ENCODE results near the gene TRMT61A. TPM values are rescaled to one million over a fixed set of nuclear protein-coding genes. Genes with fewer than 3 reads are reported as not detected.

The TRMT61A gene
- total RNA-seq, 1 donor from 2014 or later, result 9.0 TPM

DNA sequence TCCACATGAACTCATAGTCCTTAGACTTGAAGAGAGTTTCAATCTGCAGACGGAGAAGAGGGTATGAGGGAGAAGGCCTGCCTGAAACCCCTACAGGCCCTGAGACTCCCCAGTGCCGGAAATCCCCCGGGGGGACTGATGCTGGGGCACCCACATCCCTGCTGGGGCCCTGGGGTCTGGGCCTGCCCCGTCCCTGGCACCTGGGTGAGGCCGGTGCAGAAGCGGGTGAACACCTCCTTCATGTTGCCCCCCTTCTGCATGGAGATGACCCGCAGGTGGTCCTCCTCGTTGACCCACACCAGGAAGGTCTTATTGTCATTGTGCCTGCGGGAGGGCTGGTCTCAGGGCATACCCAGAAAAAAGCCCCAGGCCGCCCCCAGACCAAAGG is 8.7 kb upstream of the TRMT61A start:
- TF ChIP-seq, protein P1, sequence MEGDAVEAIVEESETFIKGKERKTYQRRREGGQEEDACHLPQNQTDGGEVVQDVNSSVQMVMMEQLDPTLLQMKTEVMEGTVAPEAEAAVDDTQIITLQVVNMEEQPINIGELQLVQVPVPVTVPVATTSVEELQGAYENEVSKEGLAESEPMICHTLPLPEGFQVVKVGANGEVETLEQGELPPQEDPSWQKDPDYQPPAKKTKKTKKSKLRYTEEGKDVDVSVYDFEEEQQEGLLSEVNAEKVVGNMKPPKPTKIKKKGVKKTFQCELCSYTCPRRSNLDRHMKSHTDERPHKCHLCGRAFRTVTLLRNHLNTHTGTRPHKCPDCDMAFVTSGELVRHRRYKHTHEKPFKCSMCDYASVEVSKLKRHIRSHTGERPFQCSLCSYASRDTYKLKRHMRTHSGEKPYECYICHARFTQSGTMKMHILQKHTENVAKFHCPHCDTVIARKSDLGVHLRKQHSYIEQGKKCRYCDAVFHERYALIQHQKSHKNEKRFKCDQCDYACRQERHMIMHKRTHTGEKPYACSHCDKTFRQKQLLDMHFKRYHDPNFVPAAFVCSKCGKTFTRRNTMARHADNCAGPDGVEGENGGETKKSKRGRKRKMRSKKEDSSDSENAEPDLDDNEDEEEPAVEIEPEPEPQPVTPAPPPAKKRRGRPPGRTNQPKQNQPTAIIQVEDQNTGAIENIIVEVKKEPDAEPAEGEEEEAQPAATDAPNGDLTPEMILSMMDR (conservative IDR thresholded peaks at IDR 0.05; ENCODE audit: low read depth, low read length), result no peak
- no peak for DNase-seq (ENCODE audit: low read depth)
- peak overlapping the region; percentile 72 for H3K4me3 ChIP-seq (ENCODE audit: low read depth, low read length)

GRCh38 chr14:103520657-103521437 is 8.1 kb upstream of the TRMT61A start:
- TF ChIP-seq, protein P1 (conservative IDR thresholded peaks at IDR 0.05; ENCODE audit: low read depth, low read length), result peak; percentile 49
- peak overlapping the region; percentile 72 for H3K4me3 ChIP-seq (ENCODE audit: low read depth, low read length)
- no peak for DNase-seq (ENCODE audit: low read depth)

DNA sequence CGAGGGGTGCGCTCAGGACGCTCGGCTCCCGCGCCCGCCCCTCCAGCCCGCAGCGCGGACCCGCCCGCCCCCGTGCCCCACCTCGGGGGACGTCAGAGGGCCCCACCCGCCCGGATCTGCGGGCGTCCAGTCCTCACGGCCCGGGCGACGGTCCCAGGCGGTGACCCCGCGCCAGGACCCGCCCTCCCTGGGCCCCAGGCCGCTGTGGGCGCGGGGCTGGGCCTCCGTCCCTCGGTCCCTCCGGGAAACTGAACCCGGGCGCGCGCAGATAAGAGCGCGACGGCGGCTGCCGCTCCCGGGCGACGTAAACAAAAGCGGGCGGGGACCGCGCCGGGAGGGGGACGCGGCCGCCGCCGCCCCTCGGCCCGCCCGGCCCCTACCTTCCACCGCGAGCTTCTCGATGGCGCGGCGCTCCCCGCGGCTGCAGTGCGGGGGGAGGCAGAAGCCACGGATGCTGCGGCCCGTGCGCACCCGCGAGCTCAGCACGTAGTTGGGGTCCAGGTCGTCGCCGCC is 7.5 kb upstream of the TRMT61A start:
- TF ChIP-seq, protein P1 (conservative IDR thresholded peaks at IDR 0.05; ENCODE audit: low read depth, low read length), result no peak

GRCh38 chr14:103521951-103522563 is 6.9 kb upstream of the TRMT61A start:
- TF ChIP-seq, protein P1 (conservative IDR thresholded peaks at IDR 0.05; ENCODE audit: low read depth, low read length), result no peak
- peak overlapping the region; percentile 72 for H3K4me3 ChIP-seq (ENCODE audit: low read depth, low read length)
- no peak for DNase-seq (ENCODE audit: low read depth)

More for the DNA sequence above, 7.5 kb upstream of the TRMT61A start:
- H3K4me3 ChIP-seq (ENCODE audit: low read depth, low read length), result peak overlapping the region; percentile 72
- no peak for DNase-seq (ENCODE audit: low read depth)

DNA sequence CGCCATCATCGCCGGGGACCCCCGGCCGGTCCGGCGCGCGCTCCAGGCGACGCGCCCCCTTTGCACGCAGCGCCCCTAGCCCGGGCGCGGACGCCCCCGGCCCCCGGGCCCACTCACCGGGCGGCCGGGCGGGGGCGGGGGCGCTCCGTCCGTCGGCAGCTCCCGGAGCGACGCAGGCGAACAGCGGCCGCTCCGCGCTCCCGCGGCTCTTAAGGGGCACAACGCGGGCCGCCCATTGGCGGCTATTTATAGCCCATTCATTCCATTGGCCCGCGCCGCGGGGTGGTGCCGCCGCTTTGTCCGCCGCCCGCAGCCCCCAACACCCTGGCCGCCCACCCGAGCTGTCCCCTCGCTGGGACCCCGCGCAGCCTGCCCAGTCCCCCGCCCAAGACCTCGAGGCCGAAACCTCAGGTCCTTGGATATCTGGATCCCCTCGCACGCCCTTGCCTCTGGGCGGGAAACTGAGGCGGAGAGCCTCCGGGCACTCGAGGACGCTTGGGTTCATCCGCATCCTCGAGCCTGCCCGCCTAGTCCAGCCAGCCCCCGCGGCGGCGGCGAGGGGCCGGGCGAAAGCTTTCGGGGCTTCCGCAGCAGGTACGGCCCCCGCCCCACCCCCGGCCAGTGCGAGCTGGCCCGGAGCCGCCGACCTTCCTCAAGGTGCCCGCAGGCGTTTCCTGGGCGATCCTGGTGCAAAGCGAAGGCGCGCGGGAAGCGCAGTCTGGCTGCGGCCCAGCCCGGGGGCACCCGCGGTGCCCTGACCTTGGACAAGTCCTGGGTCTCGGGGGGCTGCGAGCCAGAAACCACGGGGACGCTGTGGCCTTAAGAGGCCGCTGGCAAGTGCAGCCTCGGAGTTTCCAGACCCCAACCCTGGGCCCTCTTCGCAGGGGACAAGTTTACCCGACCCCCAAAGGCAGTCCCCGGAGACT is 6.1 kb upstream of the TRMT61A start, which contains the start of gene CKB:
Gene CKB (minus strand): TSS at position 182 of the 926 bp plus-strand sequence. CDS start 337 bp downstream, outside the sequence.
- DNase-seq (ENCODE audit: low read depth), result no peak
- TF ChIP-seq, protein P1 (conservative IDR thresholded peaks at IDR 0.05; ENCODE audit: low read depth, low read length), result no peak
- peak within 1 kb of the TSS; percentile 72 for H3K4me3 ChIP-seq (ENCODE audit: low read depth, low read length)

DNA sequence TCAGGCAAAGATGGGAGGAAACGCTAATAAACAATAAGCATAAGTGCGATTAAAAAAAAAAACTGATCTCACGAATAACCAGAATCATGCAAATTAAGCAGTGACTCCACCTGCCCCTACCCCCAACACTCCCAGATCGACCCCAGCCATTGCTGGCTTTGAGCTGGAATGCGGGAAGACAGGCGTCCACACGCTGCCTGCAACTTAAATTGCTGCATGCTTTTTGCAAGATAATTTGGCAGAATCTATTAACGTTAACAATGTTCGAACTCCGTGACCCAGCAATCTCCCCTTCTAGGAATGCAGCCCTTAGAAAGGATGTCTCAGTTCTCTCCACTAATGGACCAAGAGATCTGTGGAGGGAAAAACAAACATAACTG is 5.4 kb upstream of the TRMT61A start:
- H3K4me3 ChIP-seq (ENCODE audit: low read depth, low read length), result no peak overlapping the region
- TF ChIP-seq, protein P1 (conservative IDR thresholded peaks at IDR 0.05; ENCODE audit: low read depth, low read length), result no peak
- no peak for DNase-seq (ENCODE audit: low read depth)

Data from epithelial cell of proximal tubule (primary cell).